ENCODE data around the gene RDX. TPM values are rescaled to one million over a fixed set of nuclear protein-coding genes. Genes with fewer than 3 reads are reported as not detected.

RDX gene
- total RNA-seq, 1 experiment from 2014 or later: 131 TPM

DNA sequence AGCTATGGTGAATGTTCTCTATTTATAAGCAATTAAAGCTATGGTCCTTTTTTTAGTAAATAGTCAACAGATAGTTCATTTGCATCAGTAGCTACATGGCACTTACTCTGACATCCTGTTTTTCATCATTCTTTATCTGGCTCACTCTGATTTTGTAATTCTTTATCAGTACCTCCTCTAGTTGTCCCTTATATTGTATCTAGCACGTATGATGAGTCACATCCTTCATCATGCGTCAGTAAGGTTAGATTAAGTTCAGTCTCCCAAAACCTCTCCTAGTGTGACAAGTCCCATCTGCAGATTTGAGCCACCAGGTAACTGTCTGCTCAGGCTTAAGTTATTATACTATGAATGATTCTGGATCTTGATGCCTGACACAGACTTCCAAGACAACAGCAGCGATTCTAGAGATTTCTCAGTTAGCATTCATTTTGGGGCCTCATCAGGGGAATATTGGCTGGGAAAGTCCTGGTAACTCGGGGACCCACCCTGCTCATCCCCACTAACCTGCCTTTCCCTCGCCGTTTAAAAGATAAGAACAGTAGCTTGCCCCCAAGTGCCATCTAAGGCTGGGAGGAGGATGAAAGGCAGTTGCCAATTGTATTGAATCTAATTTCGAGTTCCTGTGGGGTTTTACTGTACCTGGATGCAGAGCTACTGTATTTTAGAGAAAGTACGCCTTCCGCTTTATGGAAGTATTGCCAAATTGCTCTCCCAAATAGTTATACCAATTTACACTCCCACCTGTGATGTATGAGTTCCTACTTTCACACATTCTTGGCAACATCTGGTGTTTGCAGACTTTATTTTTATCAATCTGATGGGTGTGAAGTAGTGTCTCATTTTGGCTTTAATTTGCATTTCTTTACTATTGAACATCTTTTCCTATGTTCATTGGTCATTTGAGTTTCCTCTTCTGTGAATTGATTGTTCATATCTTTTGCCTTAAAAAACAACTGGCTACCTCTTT is 147.4 kb downstream of the RDX start:
- POLR2A ChIA-PET: no interaction called here
- CTCF ChIA-PET: no interaction called here
- H3K4me2 ChIP-seq (ENCODE audit: low read length): peak overlapping the region; percentile 58
- TF ChIP-seq JUND (IDR thresholded peaks at IDR 0.05) (peak; percentile 80), POLR2AphosphoS5 (IDR thresholded peaks at IDR 0.05; ENCODE audit: low read depth, low read length) (peak; percentile 25; the same call in 1 of the 2 replicates), CEBPB (IDR thresholded peaks at IDR 0.05; ENCODE audit: low read depth) (peak; percentile 76), CBX3 (IDR thresholded peaks at IDR 0.05; ENCODE audit: low read depth) (peak; percentile 90; the same call in 1 of the 2 replicates), SP1 (IDR thresholded peaks at IDR 0.05; ENCODE audit: low read depth) (peak; percentile 67), EGR1 (IDR thresholded peaks at IDR 0.05; ENCODE audit: low read depth) (no peak), EZH2phosphoT487 (IDR thresholded peaks at IDR 0.05; ENCODE audit: borderline replicate concordance) (no peak), ELF1 (IDR thresholded peaks at IDR 0.05; ENCODE audit: borderline replicate concordance, low read depth) (no peak), SIN3A (IDR thresholded peaks at IDR 0.05; ENCODE audit: low read depth) (0 out of 2 replicates have a peak, but pooled peaks have one; percentile 50), EZH2 (IDR thresholded peaks at IDR 0.05) (no peak), RAD21 (IDR thresholded peaks at IDR 0.05; ENCODE audit: low read depth) (no peak), YY1 (IDR thresholded peaks at IDR 0.05; ENCODE audit: extremely low read depth, insufficient replicate concordance, low read depth, low read length) (no peak), ZFX (IDR thresholded peaks at IDR 0.05) (no peak), TCF7L2 (IDR thresholded peaks at IDR 0.05; ENCODE audit: borderline replicate concordance, extremely low read depth, insufficient read depth, insufficient read length) (no peak), ATF3 (IDR thresholded peaks at IDR 0.05) (peak; percentile 53; the same call in 1 of the 2 replicates), REST (IDR thresholded peaks at IDR 0.05; ENCODE audit: low read depth) (no peak), FOSL1 (IDR thresholded peaks at IDR 0.05; ENCODE audit: low read depth) (peak; percentile 82), ZNF274 (IDR thresholded peaks at IDR 0.05; ENCODE audit: low read depth, low read length) (no peak), SRF (IDR thresholded peaks at IDR 0.05; ENCODE audit: low read depth) (peak; percentile 60; the same call in 1 of the 2 replicates), POLR2A (IDR thresholded peaks at IDR 0.05; ENCODE audit: borderline replicate concordance, extremely low read depth, insufficient read depth, insufficient read length) (no peak)
- TF ChIP-seq, protein P1, sequence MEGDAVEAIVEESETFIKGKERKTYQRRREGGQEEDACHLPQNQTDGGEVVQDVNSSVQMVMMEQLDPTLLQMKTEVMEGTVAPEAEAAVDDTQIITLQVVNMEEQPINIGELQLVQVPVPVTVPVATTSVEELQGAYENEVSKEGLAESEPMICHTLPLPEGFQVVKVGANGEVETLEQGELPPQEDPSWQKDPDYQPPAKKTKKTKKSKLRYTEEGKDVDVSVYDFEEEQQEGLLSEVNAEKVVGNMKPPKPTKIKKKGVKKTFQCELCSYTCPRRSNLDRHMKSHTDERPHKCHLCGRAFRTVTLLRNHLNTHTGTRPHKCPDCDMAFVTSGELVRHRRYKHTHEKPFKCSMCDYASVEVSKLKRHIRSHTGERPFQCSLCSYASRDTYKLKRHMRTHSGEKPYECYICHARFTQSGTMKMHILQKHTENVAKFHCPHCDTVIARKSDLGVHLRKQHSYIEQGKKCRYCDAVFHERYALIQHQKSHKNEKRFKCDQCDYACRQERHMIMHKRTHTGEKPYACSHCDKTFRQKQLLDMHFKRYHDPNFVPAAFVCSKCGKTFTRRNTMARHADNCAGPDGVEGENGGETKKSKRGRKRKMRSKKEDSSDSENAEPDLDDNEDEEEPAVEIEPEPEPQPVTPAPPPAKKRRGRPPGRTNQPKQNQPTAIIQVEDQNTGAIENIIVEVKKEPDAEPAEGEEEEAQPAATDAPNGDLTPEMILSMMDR (IDR thresholded peaks at IDR 0.05 in 2 of 3, conservative IDR thresholded peaks at IDR 0.05 in 1 of 3; ENCODE audit: borderline replicate concordance in 1 of 3, insufficient read depth in 1 of 3, low read depth in 2 of 3, low read length in 2 of 3): no peak

More for the DNA sequence above, 147.4 kb downstream of the RDX start:
- DNase-seq (ENCODE audit: low read depth, low spot score) (peak; percentile 56), ATAC-seq (peak; percentile 96)
- RAD21 ChIA-PET (ENCODE audit: low non-redundant PET in 1 of 2, low total read pairs in 2 of 2, uncharacterized antibody in 2 of 2, unreplicated experiment in 2 of 2): no interaction called here
- Histone ChIP-seq H3K36me3 (ENCODE audit: control insufficient read depth in 1 of 2, insufficient read depth in 2 of 2, low read length in 2 of 2) (no peaks in the 10 kb centered on the region), H3K9me2 (ENCODE audit: insufficient read depth) (no peaks in the 10 kb centered on the region; the same call in 1 of the 2 replicates), H3K27ac (ENCODE audit: low read depth, low read length) (peak overlapping the region; percentile 1; the same call in 1 of the 2 replicates), H3K4me1 (ENCODE audit: control insufficient read depth in 1 of 2, insufficient read depth in 2 of 2, low read length in 2 of 2) (peaks cover 19 to 31% of the 10 kb centered on the region in 2 experiments), H3K79me2 (ENCODE audit: insufficient read depth, low read length) (peaks cover 17% of the 10 kb centered on the region), H3K9ac (ENCODE audit: low read length) (peak overlapping the region; percentile 4; the same call in 1 of the 2 replicates), H4K20me1 (ENCODE audit: insufficient read depth) (no peaks in the 10 kb centered on the region), H2AFZ (ENCODE audit: low read depth, low read length, poor library complexity, severe bottlenecking) (no peak overlapping the region), H3K27me3 (ENCODE audit: insufficient read depth, low read length) (no peaks in the 10 kb centered on the region), H3K9me3 (ENCODE audit: control insufficient read depth in 1 of 2, insufficient read depth in 1 of 2, low read depth in 1 of 2, low read length in 2 of 2) (no peaks in the 10 kb centered on the region), H3K4me3 (replicated peaks in 1 of 2; ENCODE audit: low read depth in 1 of 2, low read length in 2 of 2) (peak overlapping the region in 1 of 2 experiments; percentile 25; a peak in 3 of 4 replicates)
- TSS peak; percentile 24 for BruUV-seq (replicated peaks)
- intact Hi-C loops (cut with micrococcal nuclease): no loop called here
